GM12878 (cell line): ENCODE results near the gene CAPZB. TPM values are rescaled to one million over a fixed set of nuclear protein-coding genes. Genes with fewer than 3 reads are reported as not detected.

Experiments used
- ATAC-seq: fragments of 200-7000 bp; cut with Tn5 transposase; 3 replicates; pipeline ENCODE4 v1.9.1; 2020; ENCODE audit warnings: mild to moderate bottlenecking, moderate library complexity
- Bru-seq: library from RNA; stranded (reverse); fragments of 400-500 nt; gene quantifications from one replicate; lab custom pipeline; 2021; lab: Mats Ljungman, UMichigan
- BruChase-seq, 2 experiments: library from RNA; stranded (reverse); fragments of 400-500 nt; gene quantifications; one replicate each; lab custom pipeline; 2021; lab: Mats Ljungman, UMichigan
- BruUV-seq: library from RNA; stranded (reverse); fragments of 400-500 nt; replicated peaks from 2 replicates; lab custom pipeline; 2021; lab: Mats Ljungman, UMichigan
- CTCF ChIA-PET: fragments of 300-600 bp; sonication (Branson Sonifier 250); formaldehyde crosslinking; extraction: SDS; loops from one replicate; lab custom pipeline; 2021; ENCODE audit warnings: inconsistent platforms; lab: Yijun Ruan, JAX
- POLR2A ChIA-PET: fragments of 350-600 bp; formaldehyde crosslinking; extraction: SDS; loops from one replicate; lab custom pipeline; 2021; ENCODE audit warnings: inconsistent platforms; lab: Charles Lee
- RAD21 ChIA-PET: fragments of 300-600 bp; sonication (Branson Sonifier 250); formaldehyde crosslinking; loops from one replicate; lab custom pipeline; 2023; ENCODE audit warnings: antibody characterized with exemption; ENCODE audit not compliant: unreplicated experiment; lab: Charles Lee
- SMC1A ChIA-PET: fragments of 300-600 bp; sonication (Branson Sonifier 250); formaldehyde crosslinking; loops from one replicate; lab custom pipeline; 2023; ENCODE audit not compliant: unreplicated experiment, uncharacterized antibody; lab: Charles Lee
- DNase-seq: peaks from one replicate; pipeline ENCODE4 v3.0.0-alpha.2; 2011; ENCODE audit warnings: low read depth, low spot score
- FAIRE-seq: peaks from 3 replicates; lab custom pipeline; 2011; peaks lifted over from hg19 to GRCh38; lab: Jason Lieb, UNC
- H2AFZ ChIP-seq: 2 replicates; pipeline ENCODE4 v1.6.0; 2011; ENCODE audit warnings: low read depth, low read length, control low read depth; ENCODE audit not compliant: control insufficient read depth
- H3K27ac ChIP-seq: 2 replicates; pipeline ENCODE4 v1.5.1; 2011; ENCODE audit warnings: control low read depth; ENCODE audit not compliant: control insufficient read depth, insufficient read depth
- H3K27me3 ChIP-seq, 2 experiments: replicated peaks in 1 of 2; 2 replicates each; pipeline versions ENCODE4 v1.6.0 to v1.6.1; 2011; ENCODE audit warnings: low read length in 1 of 2; ENCODE audit not compliant: control insufficient read depth in 2 of 2, insufficient read depth in 2 of 2
- H3K36me3 ChIP-seq, 2 experiments: 2 replicates each; pipeline ENCODE4 v1.5.1; 2011; ENCODE audit warnings: low read length in 1 of 2; ENCODE audit not compliant: control insufficient read depth in 2 of 2, insufficient read depth in 2 of 2
- H3K4me1 ChIP-seq: 2 replicates; pipeline ENCODE4 v1.6.1; 2011; ENCODE audit warnings: mild to moderate bottlenecking, low read length, moderate library complexity, mixed read lengths; ENCODE audit not compliant: control insufficient read depth, insufficient read depth
- H3K4me2 ChIP-seq: 2 replicates; pipeline ENCODE4 v1.6.0; 2011; ENCODE audit warnings: control low read depth; ENCODE audit not compliant: control insufficient read depth, insufficient read depth
- H3K4me3 ChIP-seq: fragments of 200-600 bp; sonication (generic); 2 replicates; pipeline ENCODE4 v1.5.1; 2016
- H3K79me2 ChIP-seq: 2 replicates; pipeline ENCODE4 v1.6.0; 2011; ENCODE audit warnings: low read length; ENCODE audit not compliant: control insufficient read depth, insufficient read depth
- H3K9ac ChIP-seq: 2 replicates; pipeline ENCODE4 v1.8.0; 2011; ENCODE audit warnings: low read length, control low read depth, mixed read lengths; ENCODE audit not compliant: control insufficient read depth, insufficient read depth
- H3K9me3 ChIP-seq: replicated peaks from 3 replicates; pipeline ENCODE4 v1.5.1; 2011; ENCODE audit warnings: mild to moderate bottlenecking, low read length; ENCODE audit not compliant: control insufficient read depth, insufficient read depth
- H4K20me1 ChIP-seq: 2 replicates; pipeline ENCODE4 v1.6.0; 2011; ENCODE audit not compliant: control insufficient read depth, insufficient read depth
- ATF3 ChIP-seq: IDR thresholded peaks from 2 replicates; pipeline ENCODE4 v1.6.1; 2011; ENCODE audit warnings: low read depth, mild to moderate bottlenecking, low read length, moderate library complexity, borderline replicate concordance; ENCODE audit errors: extremely low read depth
- BCL3 ChIP-seq: IDR thresholded peaks from 2 replicates; pipeline ENCODE4 v1.6.1; 2011; ENCODE audit warnings: borderline replicate concordance, low read depth, mild to moderate bottlenecking, moderate library complexity, low read length; ENCODE audit not compliant: insufficient read depth, poor library complexity, severe bottlenecking
- CUX1 ChIP-seq: IDR thresholded peaks from 2 replicates; pipeline ENCODE4 v1.6.1; 2012; ENCODE audit warnings: improper control_type of control experiment, low read depth, low read length; ENCODE audit not compliant: insufficient replicate concordance
- GATAD2B ChIP-seq: fragments of 450-650 bp; conservative IDR thresholded peaks from 2 replicates; pipeline ENCODE4 v1.6.1; 2017; ENCODE audit warnings: low read depth, mild to moderate bottlenecking, moderate library complexity
- SMAD1 ChIP-seq: fragments of 450-650 bp; IDR thresholded peaks from 2 replicates; pipeline ENCODE4 v1.6.1; 2018; ENCODE audit warnings: mild to moderate bottlenecking, low read depth; ENCODE audit not compliant: partially characterized antibody
- TARDBP ChIP-seq: IDR thresholded peaks from 2 replicates; pipeline ENCODE4 v1.6.1; 2016; ENCODE audit warnings: borderline replicate concordance
- YY1 ChIP-seq: IDR thresholded peaks from 2 replicates; pipeline ENCODE4 v1.6.1; 2011; ENCODE audit warnings: low read depth, mild to moderate bottlenecking, low read length
- ZNF274 ChIP-seq: IDR thresholded peaks from one replicate; pipeline ENCODE4 v1.8.0; 2011; ENCODE audit not compliant: insufficient read length, insufficient read depth
- WGBS: methylation state at CpG from one replicate; pipeline ENCODE4 v1.1.6; 2016; ENCODE audit warnings: low lambda C conversion rate; ENCODE audit not compliant: insufficient replicate concordance, insufficient coverage; ENCODE audit errors: missing lambda C conversion rate; 5-methylcytosine and 5-hydroxymethylcytosine counted together
- in situ Hi-C: fragments of 300-500 bp; cut with MboI; formaldehyde crosslinking; loops from 9 replicates; pipeline ENCODE4 v1.14.3; 2018; ENCODE audit warnings: mixed read lengths
- intact Hi-C: fragments of 100-400 bp; cut with micrococcal nuclease; formaldehyde crosslinking; loops from one replicate; pipeline ENCODE4 v1.14.2; 2022; ENCODE audit not compliant: unreplicated experiment
- long read RNA-seq, 2 experiments: library from polyadenylated mRNA; unstranded; transcript quantifications; one replicate each; pipeline ENCODE4 v2.0.0, GENCODE V29; 2019 to 2020
- polyA minus RNA-seq, 3 experiments: library from RNA; depleted of rRNA, polyadenylated mRNA; stranded (reverse); fragments of >200 nt; gene quantifications; 2 replicates each; pipeline ENCODE4 v1.2.3, GENCODE V29; 2011
- polyA plus RNA-seq, 11 experiments: library from polyadenylated mRNA; depleted of rRNA in 4 of 11; unstranded in 6 of 11; stranded (reverse) in 5 of 11; fragments of >200 nt; fragmentation: Nextera tagmentation in 4 of 11; fragmentation: Illumina TruSeq in 1 of 11; extraction: Ambion mirVana in 4 of 11; extraction: Trizol in 1 of 11; gene quantifications; 1 replicate in 1 of 11; 2 replicates in 10 of 11; pipeline versions ENCODE4 v1.2.1 to v1.2.3, GENCODE V29; 2011 to 2016; ENCODE audit warnings: inconsistent platforms in 2 of 11, missing spikeins in 2 of 11, low read depth in 1 of 11
- total RNA-seq, 4 experiments: library from RNA; depleted of rRNA in 3 of 4; stranded (reverse); fragments of >200 nt in 3 of 4; fragmentation: Illumina TruSeq in 1 of 4; extraction: Trizol in 1 of 4; gene quantifications; 2 replicates each; pipeline versions ENCODE4 v1.2.1 to v1.2.3, GENCODE V29; 2013 to 2021

The CAPZB gene
- 49.2 and 56.8 TPM in 2 replicates for total RNA-seq (2013; cell fraction: nucleolus; rRNA removed)
- total RNA-seq (2014; rRNA removed) (88.3 and 104 TPM in 2 replicates), total RNA-seq (2014; rRNA removed; fragmentation: Illumina TruSeq; extraction: Trizol) (204 TPM in 2 replicates), total RNA-seq (2021) (393 and 404 TPM in 2 replicates), polyA plus RNA-seq (2011; rRNA removed) (138 and 184 TPM in 2 replicates), polyA plus RNA-seq (2014; fragmentation: Illumina TruSeq; extraction: Trizol) (409 and 454 TPM in 2 replicates), polyA plus RNA-seq (2014; fragmentation: Nextera tagmentation; extraction: Ambion mirVana) (100 to 1,000 TPM; 121 to 147 TPM), polyA plus RNA-seq (2014; rRNA removed) (198 and 222 TPM in 2 replicates), polyA plus RNA-seq (2016; fragmentation: Nextera tagmentation; extraction: Ambion mirVana) (100 to 1,000 TPM; 324 to 365 TPM), polyA minus RNA-seq (2011; rRNA and poly(A)+ RNA removed) (105 and 120 TPM in 2 replicates), Bru-seq, nascent RNA (percentile 89 among the genes with signal in this experiment), BruChase-seq, experiment 1, labeled RNA remaining after a 6-hour chase (percentile 89 among the genes with signal in this experiment), BruChase-seq, experiment 2, labeled RNA remaining after a 2-hour chase (percentile 86 among the genes with signal in this experiment)
- 244 TPM for polyA plus RNA-seq (2011; ENCODE audit: low read depth)
- 228 and 231 TPM in 2 replicates for polyA plus RNA-seq (2011; cell fraction: cytosol; rRNA removed)
- polyA plus RNA-seq (2011; cell fraction: nucleus; rRNA removed): 101 and 110 TPM in 2 replicates
- polyA plus RNA-seq (2012): 287 and 325 TPM in 2 replicates
- polyA minus RNA-seq (2011; cell fraction: cytosol; rRNA and poly(A)+ RNA removed): 57.6 and 63.5 TPM in 2 replicates
- 19.3 and 32.2 TPM in 2 replicates for polyA minus RNA-seq (2011; cell fraction: nucleus; rRNA and poly(A)+ RNA removed)
- long read RNA-seq, experiment 1, transcript CAPZB-204 (8 exons, 1,568 nt): minor isoform, 9 of 148 reads
- long read RNA-seq, experiment 1, transcript CAPZB-201 (9 exons, 858 nt): major isoform, 131 of 148 reads
- long read RNA-seq, experiment 1, partial matches to known transcripts: 2 of 148 reads
- long read RNA-seq, experiment 1, other reads (novel, unspliced or antisense): 5 of 148 reads
- long read RNA-seq, experiment 2, transcript CAPZB-201 (9 exons, 858 nt): major isoform, 120 of 153 reads
- long read RNA-seq, experiment 2, transcript CAPZB-204 (8 exons, 1,568 nt): minor isoform, 6 of 153 reads
- long read RNA-seq, experiment 2, partial matches to known transcripts: 13 of 153 reads
- long read RNA-seq, experiment 2, other reads (novel, unspliced or antisense): 12 of 153 reads

GRCh38 chr1:19485362-19486187, at the start of gene CAPZB:
Gene CAPZB (minus strand): TSS chr1:19485539. CDS start chr1:19485438, 101 bp downstream.
- Histone ChIP-seq H3K27me3 (no peaks in the 10 kb centered on the region), H3K9me3 (no peaks in the 10 kb centered on the region), H3K36me3 (peaks cover under 1 to 2% of the 10 kb centered on the region in 2 experiments; a peak in 3 of 4 replicates), H3K4me3 (peak within 1 kb of the TSS; percentile 99), H3K4me1 (peaks cover 19% of the 10 kb centered on the region), H2AFZ (peak within 1 kb of the TSS; percentile 76), H3K9ac (peak within 1 kb of the TSS; percentile 99), H3K4me2 (peak within 1 kb of the TSS; percentile 92), H4K20me1 (peaks cover 11% of the 10 kb centered on the region), H3K27ac (peak within 1 kb of the TSS; percentile 98), H3K79me2 (peaks cover 61% of the 10 kb centered on the region)
- WGBS: 0% methylated on average over 31 of the region's 106 CpGs
- FAIRE-seq: peak; percentile 64
- CTCF ChIA-PET: interaction anchor here (1.1 to 3.1 kb wide), 9 partner anchors 8 to 176 kb away, joined by 3 to 25 read pairs (median 7); no protein-coding TSS in a partner anchor
- no TSS peak for BruUV-seq
- POLR2A ChIA-PET: interaction anchor here (0.6 to 2.4 kb wide), 4 partner anchors 9 to 111 kb away, joined by 3 to 8 read pairs (median 6); a partner anchor contains a TSS
- no peak for DNase-seq
- in situ Hi-C loops: no loop called here
- SMC1A ChIA-PET: interaction anchor here (0.8 to 3.6 kb wide), 10 partner anchors 8 to 113 kb away, joined by 3 to 27 read pairs (median 6); no protein-coding TSS in a partner anchor
- ATAC-seq: peak; percentile 85
- RAD21 ChIA-PET: interaction anchor here (0.7 to 3.2 kb wide), 14 partner anchors 9 to 173 kb away, joined by 3 to 11 read pairs (median 4); partner anchors contain the start of genes AKR7A2 and SLC66A1
- intact Hi-C loops: loop anchor here (2.0 to 10.0 kb wide), 3 partner anchors 111 to 171 kb away; partner anchors contain the start of genes AKR7A2 and SLC66A1
- peak; percentile 73; the same call in 1 of the 2 replicates for TF ChIP-seq YY1
- TF ChIP-seq ATF3: no peak
- TF ChIP-seq ZNF274: no peak
- no peak for TF ChIP-seq BCL3
- TF ChIP-seq GATAD2B: peak; percentile 97
- no peak for TF ChIP-seq SMAD1
- no peak for TF ChIP-seq TARDBP
- TF ChIP-seq CUX1: no peak
